H9 (cell line): ENCODE measurements around the gene FAM151A. TPM values are rescaled to one million over a fixed set of nuclear protein-coding genes. Genes with fewer than 3 reads are reported as not detected.

Source experiments
- DNase-seq: peaks from one replicate; pipeline ENCODE4 v3.0.0-alpha.2; 2017
- H2AFZ ChIP-seq: one replicate; pipeline ENCODE4 v1.6.1; 2013; ENCODE audit warnings: mild to moderate bottlenecking, low read length, control low read depth, moderate library complexity
- H2AK5ac ChIP-seq: 2 replicates; pipeline ENCODE4 v1.6.1; 2013; ENCODE audit warnings: low read length, control low read depth, mixed read lengths; ENCODE audit not compliant: insufficient read length
- H2BK120ac ChIP-seq: one replicate; pipeline ENCODE4 v1.6.1; 2013; ENCODE audit warnings: low read depth, mild to moderate bottlenecking, low read length, control low read depth, inconsistent platforms; ENCODE audit not compliant: poor library complexity, severe bottlenecking
- H2BK12ac ChIP-seq: 2 replicates; pipeline ENCODE4 v1.6.1; 2013; ENCODE audit warnings: low read length, control low read depth, mixed read lengths, low read depth; ENCODE audit not compliant: insufficient read length
- H2BK15ac ChIP-seq: 2 replicates; pipeline ENCODE4 v1.6.1; 2013; ENCODE audit warnings: low read depth, low read length, control low read depth
- H2BK20ac ChIP-seq: one replicate; pipeline ENCODE4 v1.6.1; 2013; ENCODE audit warnings: low read depth, mild to moderate bottlenecking, low read length, control low read depth, inconsistent platforms; ENCODE audit not compliant: poor library complexity, severe bottlenecking
- H2BK5ac ChIP-seq: 2 replicates; pipeline ENCODE4 v1.6.1; 2013; ENCODE audit warnings: low read length, control low read depth, mixed read lengths; ENCODE audit not compliant: insufficient read length
- H3K14ac ChIP-seq: 2 replicates; pipeline ENCODE4 v1.6.1; 2013; ENCODE audit warnings: low read length, control low read depth; ENCODE audit not compliant: insufficient read depth
- H3K18ac ChIP-seq: 2 replicates; pipeline ENCODE4 v1.6.1; 2013; ENCODE audit warnings: low read depth, mild to moderate bottlenecking, mixed read lengths, low read length, control low read depth; ENCODE audit not compliant: insufficient read length
- H3K23ac ChIP-seq: 2 replicates; pipeline ENCODE4 v1.6.1; 2013; ENCODE audit warnings: low read length, control low read depth, mixed read lengths, low read depth; ENCODE audit not compliant: insufficient read length
- H3K23me2 ChIP-seq: 2 replicates; pipeline ENCODE4 v1.6.1; 2013; ENCODE audit warnings: low read depth, mild to moderate bottlenecking, mixed read lengths, low read length, control low read depth; ENCODE audit not compliant: insufficient read length, poor library complexity, severe bottlenecking
- H3K27ac ChIP-seq: 2 replicates; pipeline ENCODE4 v1.5.1; 2013; ENCODE audit warnings: low read length, control low read depth, mixed read lengths, low read depth; ENCODE audit not compliant: insufficient read length
- H3K27me3 ChIP-seq: 2 replicates; pipeline ENCODE4 v1.6.1; 2013; ENCODE audit warnings: low read length, control low read depth, inconsistent platforms; ENCODE audit not compliant: insufficient read depth
- H3K4ac ChIP-seq: 2 replicates; pipeline ENCODE4 v1.6.1; 2013; ENCODE audit warnings: low read depth, mild to moderate bottlenecking, control low read depth, inconsistent platforms, low read length, moderate library complexity
- H3K4me1 ChIP-seq: 2 replicates; pipeline ENCODE4 v1.6.1; 2013; ENCODE audit warnings: low read length, control low read depth, inconsistent platforms; ENCODE audit not compliant: insufficient read depth
- H3K4me2 ChIP-seq: 2 replicates; pipeline ENCODE4 v1.6.1; 2013; ENCODE audit warnings: low read length, control low read depth, mixed read lengths; ENCODE audit not compliant: insufficient read length, insufficient read depth
- H3K56ac ChIP-seq: 2 replicates; pipeline ENCODE4 v1.6.1; 2013; ENCODE audit warnings: low read depth, mild to moderate bottlenecking, mixed read lengths, low read length, control low read depth; ENCODE audit not compliant: insufficient read length
- H3K79me1 ChIP-seq: 2 replicates; pipeline ENCODE4 v1.6.1; 2013; ENCODE audit warnings: low read depth, mild to moderate bottlenecking, moderate library complexity, low read length, control low read depth, inconsistent platforms; ENCODE audit not compliant: insufficient read depth, poor library complexity, severe bottlenecking
- H3K79me2 ChIP-seq: 2 replicates; pipeline ENCODE4 v1.6.1; 2013; ENCODE audit warnings: low read length, control low read depth, inconsistent platforms; ENCODE audit not compliant: insufficient read depth
- H3K9ac ChIP-seq: 2 replicates; pipeline ENCODE4 v1.6.1; 2013; ENCODE audit warnings: low read length, control low read depth, mixed read lengths; ENCODE audit not compliant: insufficient read length; ENCODE audit errors: extremely low read depth
- H3K9me3 ChIP-seq: one replicate; pipeline ENCODE4 v1.6.1; 2013; ENCODE audit warnings: low read depth, low read length, inconsistent platforms; ENCODE audit not compliant: control insufficient read depth
- H3T11ph ChIP-seq: one replicate; pipeline ENCODE4 v1.6.1; 2013; ENCODE audit warnings: mild to moderate bottlenecking, low read length, control low read depth, inconsistent platforms
- H4K20me1 ChIP-seq: one replicate; pipeline ENCODE4 v1.6.1; 2013; ENCODE audit not compliant: control insufficient read depth, insufficient read length, insufficient read depth
- H4K5ac ChIP-seq: 2 replicates; pipeline ENCODE4 v1.6.1; 2013; ENCODE audit warnings: low read depth, mild to moderate bottlenecking, mixed read lengths, low read length, control low read depth; ENCODE audit not compliant: insufficient read length
- H4K8ac ChIP-seq: replicated peaks from 2 replicates; pipeline ENCODE4 v1.6.1; 2013; ENCODE audit warnings: low read length, control low read depth, mixed read lengths, low read depth; ENCODE audit not compliant: insufficient read length
- H4K91ac ChIP-seq: 2 replicates; pipeline ENCODE4 v1.6.1; 2013; ENCODE audit warnings: low read depth, mild to moderate bottlenecking, moderate library complexity, mixed read lengths, low read length, control low read depth; ENCODE audit not compliant: insufficient read length
- H3K27ac Mint-ChIP-seq, 3 experiments: 2 replicates in 2 of 3; 3 replicates in 1 of 3; pipeline ENCODE4 v1.8.0; 2020 to 2021; ENCODE audit warnings: mixed read lengths in 3 of 3, mild to moderate bottlenecking in 1 of 3, moderate library complexity in 1 of 3
- H3K27me3 Mint-ChIP-seq: 2 replicates; pipeline ENCODE4 v1.8.0; 2021; ENCODE audit warnings: low read depth, mild to moderate bottlenecking, moderate library complexity, mixed read lengths
- H3K36me3 Mint-ChIP-seq, 3 experiments: 2 replicates in 2 of 3; 3 replicates in 1 of 3; pipeline ENCODE4 v1.8.0; 2020 to 2021; ENCODE audit warnings: low read depth in 3 of 3, mixed read lengths in 3 of 3; ENCODE audit not compliant: insufficient read depth in 1 of 3
- H3K4me1 Mint-ChIP-seq, 2 experiments: 2 replicates each; pipeline ENCODE4 v1.8.0; 2020; ENCODE audit warnings: mixed read lengths in 2 of 2
- H3K4me3 Mint-ChIP-seq, 2 experiments: 2 replicates in 1 of 2; 3 replicates in 1 of 2; pipeline ENCODE4 v1.8.0; 2020 to 2021; ENCODE audit warnings: mild to moderate bottlenecking in 2 of 2, mixed read lengths in 2 of 2, moderate library complexity in 1 of 2
- H3K9me3 Mint-ChIP-seq, 2 experiments: 2 replicates in 1 of 2; 3 replicates in 1 of 2; pipeline ENCODE4 v1.8.0; 2020; ENCODE audit warnings: mild to moderate bottlenecking in 2 of 2, mixed read lengths in 2 of 2, moderate library complexity in 1 of 2
- CTCF ChIP-seq: fragments of 200-600 bp; sonication (generic); conservative IDR thresholded peaks from 3 replicates; pipeline ENCODE4 v1.8.0; 2021; ENCODE audit warnings: antibody characterized with exemption, mild to moderate bottlenecking
- total RNA-seq: library from RNA; stranded (reverse); gene quantifications from 2 replicates; pipeline ENCODE4 v1.2.1, GENCODE V29; 2021

Gene FAM151A
- total RNA-seq, 1 experiment from 2014 or later = not detected

GRCh38 chr1:54643736-54644135 lies 20.4 kb upstream of the FAM151A start:
- H4K8ac ChIP-seq = no peak overlapping the region
- H2BK5ac ChIP-seq = no peak overlapping the region
- H3K9ac ChIP-seq = no peak overlapping the region
- H2BK12ac ChIP-seq = no peak overlapping the region
- H3T11ph ChIP-seq = no peak overlapping the region
- H3K18ac ChIP-seq = no peak overlapping the region
- peaks cover 3% of the 10 kb centered on the region in 2 experiments; a peak in 2 of 4 replicates for H3K4me1 Mint-ChIP-seq
- H3K27me3 ChIP-seq = no peaks in the 10 kb centered on the region
- DNase-seq = no peak
- H3K23me2 ChIP-seq = no peaks in the 10 kb centered on the region
- H3K9me3 ChIP-seq = peaks cover 7% of the 10 kb centered on the region
- H3K27ac Mint-ChIP-seq = no peak overlapping the region
- H3K27ac ChIP-seq = no peak overlapping the region
- H4K5ac ChIP-seq = no peak overlapping the region
- H4K20me1 ChIP-seq = no peaks in the 10 kb centered on the region
- no peak overlapping the region for H3K4ac ChIP-seq
- H3K4me2 ChIP-seq = no peak overlapping the region
- no peak overlapping the region for H3K56ac ChIP-seq
- no peak overlapping the region for H3K4me3 Mint-ChIP-seq
- H2BK20ac ChIP-seq = no peak overlapping the region
- no peak overlapping the region for H2BK120ac ChIP-seq
- peaks cover 18% of the 10 kb centered on the region for H3K27me3 Mint-ChIP-seq
- H3K79me1 ChIP-seq = no peaks in the 10 kb centered on the region
- no peaks in the 10 kb centered on the region for H3K4me1 ChIP-seq
- H3K79me2 ChIP-seq = no peaks in the 10 kb centered on the region
- H3K23ac ChIP-seq = no peak overlapping the region
- no peak overlapping the region for H2BK15ac ChIP-seq
- TF ChIP-seq CTCF = no peak
- H2AK5ac ChIP-seq = no peak overlapping the region
- H4K91ac ChIP-seq = no peak overlapping the region
- H2AFZ ChIP-seq = no peak overlapping the region
- peaks cover 0 to 5% (median 0%) of the 10 kb centered on the region in 3 experiments; a peak in 2 of 7 replicates for H3K36me3 Mint-ChIP-seq
- no peak overlapping the region for H3K14ac ChIP-seq
- peaks cover 15 to 17% of the 10 kb centered on the region in 2 experiments for H3K9me3 Mint-ChIP-seq
